Measurements from ENCODE around the gene NAALADL2.

GRCh38 chr3:175593331-175593730 is 734.2 kb downstream of the NAALADL2 start:
- TF ChIP-seq CTCF (IDR thresholded peaks at IDR 0.05) (no peak), ZFX (IDR thresholded peaks at IDR 0.05; ENCODE audit: borderline replicate concordance) (no peak)
